Sigmoid colon (tissue), 4 donors: ENCODE data around the gene C1orf198.

Experiments used
- EP300 ChIP-seq, 4 donors: sonication (generic); formaldehyde crosslinking; IDR thresholded peaks; one replicate each; pipeline ENCODE4 v1.6.1; 2017; ENCODE audit warnings: antibody characterized with exemption in 4 of 4
- POLR2A ChIP-seq, 2 donors: fragments of 450-650 bp; IDR thresholded peaks; one replicate each; pipeline ENCODE4 v1.6.1; 2016; ENCODE audit warnings: antibody characterized with exemption in 2 of 2, mild to moderate bottlenecking in 2 of 2, moderate library complexity in 2 of 2
- POLR2AphosphoS5 ChIP-seq, 4 donors: sonication (generic); formaldehyde crosslinking; IDR thresholded peaks; one replicate each; pipeline ENCODE4 v1.6.1; 2017; ENCODE audit warnings: antibody characterized with exemption in 4 of 4
- TF ChIP-seq, protein P1 (sequence below), 4 experiments: fragments of 450-650 bp in 3 of 4; fragments of 200-600 bp in 1 of 4; IDR thresholded peaks; one replicate each; pipeline ENCODE4 v1.5.1; 2016 to 2019; ENCODE audit warnings: antibody characterized with exemption in 4 of 4, mild to moderate bottlenecking in 3 of 4, moderate library complexity in 2 of 4

DNA sequence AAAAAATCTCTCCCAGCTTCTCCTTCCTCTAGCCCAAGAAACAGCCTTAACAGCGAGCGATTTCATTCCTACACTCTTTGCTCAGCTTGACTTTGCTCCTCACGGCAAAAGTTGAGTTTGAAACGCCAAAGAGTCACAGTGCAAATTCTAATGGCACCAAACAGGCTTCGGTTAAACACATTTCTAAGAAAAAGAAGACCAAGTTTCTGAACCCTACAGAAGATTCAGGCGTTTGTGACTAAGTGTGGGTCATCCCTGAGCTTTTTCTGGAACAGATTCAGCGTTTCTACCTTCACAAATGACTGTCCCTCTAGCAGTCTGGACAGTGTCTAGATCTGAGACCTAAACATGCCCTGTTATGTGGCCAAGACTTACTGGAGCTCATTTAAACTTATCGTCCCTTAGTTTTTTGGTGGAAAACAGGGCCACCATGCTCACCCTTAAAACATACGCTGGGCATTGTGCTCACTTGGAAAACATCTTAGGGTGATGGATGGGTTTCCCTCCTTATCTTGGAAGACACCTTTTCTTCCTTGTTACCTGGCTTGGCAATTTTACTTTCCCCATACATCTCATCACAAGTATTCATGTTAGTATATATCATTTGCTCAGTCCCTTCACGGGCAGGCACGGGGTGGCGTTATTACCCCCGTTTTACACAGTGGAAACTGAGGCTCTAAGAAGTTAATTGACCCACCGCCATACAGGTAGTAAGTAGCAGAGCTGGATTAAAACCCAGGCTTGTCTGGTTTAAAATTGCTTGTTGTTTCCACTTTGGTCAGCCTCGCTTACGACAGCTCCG lies 1.0 kb downstream of the C1orf198 start:
- TF ChIP-seq, protein P1, sequence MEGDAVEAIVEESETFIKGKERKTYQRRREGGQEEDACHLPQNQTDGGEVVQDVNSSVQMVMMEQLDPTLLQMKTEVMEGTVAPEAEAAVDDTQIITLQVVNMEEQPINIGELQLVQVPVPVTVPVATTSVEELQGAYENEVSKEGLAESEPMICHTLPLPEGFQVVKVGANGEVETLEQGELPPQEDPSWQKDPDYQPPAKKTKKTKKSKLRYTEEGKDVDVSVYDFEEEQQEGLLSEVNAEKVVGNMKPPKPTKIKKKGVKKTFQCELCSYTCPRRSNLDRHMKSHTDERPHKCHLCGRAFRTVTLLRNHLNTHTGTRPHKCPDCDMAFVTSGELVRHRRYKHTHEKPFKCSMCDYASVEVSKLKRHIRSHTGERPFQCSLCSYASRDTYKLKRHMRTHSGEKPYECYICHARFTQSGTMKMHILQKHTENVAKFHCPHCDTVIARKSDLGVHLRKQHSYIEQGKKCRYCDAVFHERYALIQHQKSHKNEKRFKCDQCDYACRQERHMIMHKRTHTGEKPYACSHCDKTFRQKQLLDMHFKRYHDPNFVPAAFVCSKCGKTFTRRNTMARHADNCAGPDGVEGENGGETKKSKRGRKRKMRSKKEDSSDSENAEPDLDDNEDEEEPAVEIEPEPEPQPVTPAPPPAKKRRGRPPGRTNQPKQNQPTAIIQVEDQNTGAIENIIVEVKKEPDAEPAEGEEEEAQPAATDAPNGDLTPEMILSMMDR (IDR thresholded peaks at IDR 0.05): no peak
- TF ChIP-seq EP300 (IDR thresholded peaks at IDR 0.05) (no peak), POLR2A (IDR thresholded peaks at IDR 0.05) (no peak), POLR2AphosphoS5 (IDR thresholded peaks at IDR 0.05) (peak in 3 of 4 donors; percentile 17 to 60 (median 21))
